GM12801 (cell line): ENCODE results near the gene ZNF519.

ENCODE experiments used
- CTCF ChIP-seq: IDR thresholded peaks from one replicate; pipeline ENCODE4 v1.5.1; 2011; ENCODE audit warnings: control low read depth; ENCODE audit not compliant: insufficient read length; ENCODE audit errors: extremely low read depth

Gene ZNF519

GRCh38 chr18:14106906-14107305 is 25.3 kb downstream of the ZNF519 start:
- no peak for TF ChIP-seq CTCF

- no peak for TF ChIP-seq CTCF
These were observed 27.1 kb downstream of the ZNF519 start for GRCh38 chr18:14104906-14105748.

DNA sequence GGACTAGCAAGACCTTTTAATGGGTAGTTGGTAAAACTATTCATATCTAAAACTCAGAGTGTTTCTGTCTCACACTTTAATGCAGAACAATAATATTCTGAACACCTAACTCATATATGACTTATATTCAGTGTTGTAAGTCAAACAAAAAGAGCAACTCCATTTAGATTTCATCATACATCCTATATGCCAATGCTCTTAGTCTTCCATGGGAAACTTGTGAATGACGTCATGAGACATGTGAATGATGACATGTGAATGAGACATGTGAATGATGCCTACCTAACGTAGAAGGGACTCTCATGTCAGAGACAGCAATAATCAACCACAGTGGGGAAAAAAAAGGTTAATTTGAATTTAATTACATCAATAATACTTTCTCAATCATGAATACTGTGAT is 28.0 kb downstream of the ZNF519 start:
- no peak for TF ChIP-seq CTCF

DNA sequence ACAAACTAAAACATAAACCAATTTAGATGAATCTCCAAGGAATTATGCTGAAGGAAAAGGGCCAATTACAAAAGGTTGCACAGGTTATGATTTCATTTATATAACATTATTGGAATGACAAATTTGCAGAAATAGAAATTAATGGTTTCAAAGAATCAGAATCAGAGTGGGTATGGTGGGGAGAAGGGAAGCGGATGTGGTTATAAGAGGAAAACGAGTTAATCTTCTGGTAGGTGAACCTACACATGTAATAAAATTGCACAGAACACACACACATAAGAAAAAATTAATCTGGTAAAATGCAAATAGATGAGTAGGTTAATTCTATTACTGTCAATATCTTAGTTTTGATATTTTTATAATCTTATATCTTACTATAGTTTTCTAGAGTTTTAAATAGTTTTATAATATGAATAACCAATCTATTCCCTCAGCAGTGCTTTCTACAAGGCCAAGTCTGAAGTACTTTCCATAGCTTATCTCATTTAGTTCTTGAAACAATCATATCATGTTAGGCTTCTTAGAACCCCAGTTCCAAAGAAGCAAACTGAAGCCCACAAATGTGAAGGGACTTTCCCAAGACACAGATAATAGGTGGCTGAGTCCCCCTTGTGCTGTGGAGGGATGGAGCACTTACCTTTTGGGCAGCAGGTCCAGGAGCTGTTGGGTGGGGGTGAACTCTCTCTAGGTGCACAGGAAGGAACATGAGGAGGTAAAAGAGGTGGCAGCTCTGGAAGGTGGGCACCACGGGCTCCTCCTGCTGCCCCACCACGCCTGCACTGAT is 31.5 kb downstream of the ZNF519 start:
- no peak for TF ChIP-seq CTCF

DNA sequence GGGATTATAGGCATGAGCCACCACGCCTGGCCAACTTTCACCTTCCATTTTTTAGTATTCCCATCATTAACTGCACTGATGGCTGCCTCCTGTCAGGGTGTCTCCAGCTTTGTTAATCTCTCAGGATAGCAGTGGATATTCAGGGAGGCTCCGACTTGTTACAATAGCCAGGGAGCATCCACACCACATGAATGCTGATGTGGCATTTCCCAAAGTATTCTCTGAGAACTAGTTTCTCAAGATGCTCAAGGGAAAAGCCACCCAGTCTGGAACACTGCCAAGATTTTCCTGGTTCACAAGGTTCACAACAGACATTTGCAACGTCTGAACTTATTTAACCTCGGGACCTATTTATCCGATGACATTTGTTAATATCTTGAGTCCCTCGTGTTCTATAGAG is 33.8 kb downstream of the ZNF519 start:
- no peak for TF ChIP-seq CTCF

DNA sequence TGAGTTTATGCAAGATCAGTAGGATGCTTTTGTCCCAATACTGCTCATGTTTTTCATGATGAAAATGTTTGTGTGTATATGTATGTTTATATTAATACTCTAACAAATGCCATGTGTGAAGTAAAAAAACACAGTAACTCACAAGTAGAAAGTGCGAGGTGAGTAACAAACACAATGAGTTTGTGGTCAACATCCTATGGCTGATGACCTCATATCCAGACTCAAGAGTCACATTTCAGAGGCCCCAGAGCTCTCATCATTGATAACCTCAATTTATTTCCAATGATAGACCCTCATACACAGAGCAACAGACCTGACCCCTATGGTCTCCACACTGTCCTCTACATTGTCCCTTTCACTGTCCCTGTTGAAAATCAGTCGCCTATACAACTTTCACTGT is 34.5 kb downstream of the ZNF519 start:
- no peak for TF ChIP-seq CTCF

- TF ChIP-seq CTCF, result no peak
These were observed 38.8 kb downstream of the ZNF519 start for GRCh38 chr18:14093307-14093915.
